GM19395 (cell line): Measurements from ENCODE around the gene IGF1R.

Source experiments
- ATAC-seq: cut with Tn5 transposase; IDR thresholded peaks from one replicate; pipeline ENCODE4 v1.9.1; 2021; ENCODE audit warnings: mild to moderate bottlenecking, moderate library complexity; ENCODE audit not compliant: unreplicated experiment

The IGF1R gene

DNA sequence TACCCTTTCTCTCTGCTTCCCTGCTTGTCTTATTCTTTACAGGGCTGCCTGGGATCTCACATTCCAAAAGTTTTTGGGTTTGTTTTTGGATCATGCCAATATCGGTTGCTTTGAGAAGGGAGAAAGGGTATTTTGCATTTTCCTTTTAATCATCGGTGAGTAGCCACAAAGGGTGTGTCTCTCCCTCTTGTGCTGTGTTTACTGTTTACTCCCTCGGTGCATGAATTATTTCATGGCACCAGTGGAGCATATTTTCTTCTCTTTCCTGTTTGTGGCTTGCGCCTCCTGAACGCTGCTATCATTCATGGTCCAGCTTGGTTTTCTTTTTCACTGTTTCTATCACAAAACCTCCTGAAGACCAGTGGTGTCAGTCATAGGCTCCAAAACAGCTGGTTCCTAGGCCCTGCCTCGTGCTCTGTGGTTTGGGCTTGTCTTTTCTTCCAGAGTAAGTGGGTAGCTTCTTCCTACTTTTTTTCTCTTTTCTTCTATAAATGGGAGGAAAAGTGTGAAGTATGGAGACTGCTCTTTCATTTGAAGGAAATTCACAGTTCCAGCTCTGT is 54.9 kb downstream of the IGF1R start:
- no peak for ATAC-seq

DNA sequence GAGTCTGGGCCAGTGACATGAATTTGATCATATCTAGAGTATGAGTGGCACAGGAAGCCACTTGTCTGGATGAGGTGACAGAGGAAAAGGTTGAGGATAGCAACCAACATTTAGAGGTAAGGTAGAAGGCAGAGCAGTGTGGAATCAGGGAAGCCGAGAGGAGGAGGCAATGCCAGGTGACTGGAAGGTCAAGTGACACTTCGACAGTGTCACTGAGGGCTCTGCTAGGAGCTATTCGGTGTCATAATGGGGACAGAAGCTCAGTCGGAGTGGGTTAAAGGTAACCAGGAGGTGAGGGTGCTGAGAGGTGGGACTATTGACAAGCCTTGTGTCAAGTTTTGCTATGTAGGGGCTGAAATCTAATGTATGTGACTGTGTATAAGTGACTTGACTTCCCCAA is 56.7 kb downstream of the IGF1R start:
- no peak for ATAC-seq

DNA sequence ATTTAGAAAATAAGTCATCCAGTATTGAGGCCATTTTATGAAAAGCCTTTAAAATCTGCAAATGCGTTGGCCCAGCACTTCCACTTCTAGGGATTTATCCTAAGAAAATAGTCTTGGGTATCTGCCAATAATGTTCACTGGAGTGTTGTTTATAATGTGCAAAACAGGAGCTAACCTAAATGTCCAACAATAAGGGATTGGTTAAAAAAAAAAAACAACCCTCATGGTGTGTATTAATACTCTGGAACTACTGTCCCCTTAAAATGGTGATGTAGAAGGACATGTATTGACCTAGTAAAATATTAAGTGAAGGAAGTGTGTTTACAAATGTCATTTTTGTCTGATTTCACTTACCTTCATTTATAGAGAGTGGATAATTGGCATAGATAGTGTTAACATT is 58.0 kb downstream of the IGF1R start:
- ATAC-seq: no peak

GRCh38 chr15:98706986-98707385 is 58.6 kb downstream of the IGF1R start:
- no peak for ATAC-seq

DNA sequence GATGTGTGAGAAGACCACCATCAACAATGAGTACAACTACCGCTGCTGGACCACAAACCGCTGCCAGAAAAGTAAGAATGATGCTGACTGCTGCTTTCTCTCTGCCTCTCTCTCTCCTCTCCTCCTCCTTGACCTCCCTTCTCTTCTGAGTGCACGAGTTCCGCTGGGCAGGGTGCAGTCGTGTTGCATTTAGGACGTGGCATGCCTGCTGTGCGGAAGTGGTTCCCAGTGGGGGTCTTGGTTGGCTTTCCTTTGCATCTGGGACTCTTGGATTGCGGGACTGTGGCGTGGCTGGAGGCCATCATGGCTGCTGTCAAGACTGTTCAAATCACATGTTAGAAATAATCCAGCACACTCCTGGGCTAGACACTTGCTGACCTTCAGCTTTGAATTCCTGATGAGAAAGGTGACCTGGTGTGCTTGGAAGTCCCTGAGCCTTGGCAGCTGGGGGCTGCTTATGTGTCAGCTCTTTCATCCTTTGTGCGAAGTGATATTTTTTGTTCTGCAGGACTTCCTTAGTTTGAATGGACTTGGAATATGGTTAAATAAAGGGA is 59.8 kb downstream of the IGF1R start:
- no peak for ATAC-seq

DNA sequence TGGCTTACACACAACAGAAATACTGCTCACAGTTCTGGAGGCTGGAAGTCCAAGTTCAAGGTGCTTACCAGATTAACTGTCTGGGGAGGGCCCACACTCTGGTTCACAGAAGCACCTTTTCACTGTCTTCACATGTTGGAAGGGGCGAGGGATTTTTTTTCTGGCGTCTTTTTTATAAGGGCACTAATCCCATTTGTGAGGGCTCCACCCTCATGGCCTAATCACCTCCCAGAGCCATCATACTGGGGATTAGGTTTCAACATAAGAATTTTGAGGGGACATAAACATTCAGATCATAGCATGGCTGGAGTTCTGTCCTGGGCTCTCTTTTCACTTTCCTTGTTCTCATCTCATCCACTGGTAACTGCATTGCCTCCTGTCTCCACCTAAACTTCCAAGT is 63.5 kb downstream of the IGF1R start:
- ATAC-seq: no peak

- no peak for ATAC-seq
These were observed 64.7 kb downstream of the IGF1R start for GRCh38 chr15:98712845-98713584.

- ATAC-seq: no peak
These were observed 65.3 kb downstream of the IGF1R start for GRCh38 chr15:98713585-98714001.

GRCh38 chr15:98714922-98715321 is 66.6 kb downstream of the IGF1R start:
- no peak for ATAC-seq

DNA sequence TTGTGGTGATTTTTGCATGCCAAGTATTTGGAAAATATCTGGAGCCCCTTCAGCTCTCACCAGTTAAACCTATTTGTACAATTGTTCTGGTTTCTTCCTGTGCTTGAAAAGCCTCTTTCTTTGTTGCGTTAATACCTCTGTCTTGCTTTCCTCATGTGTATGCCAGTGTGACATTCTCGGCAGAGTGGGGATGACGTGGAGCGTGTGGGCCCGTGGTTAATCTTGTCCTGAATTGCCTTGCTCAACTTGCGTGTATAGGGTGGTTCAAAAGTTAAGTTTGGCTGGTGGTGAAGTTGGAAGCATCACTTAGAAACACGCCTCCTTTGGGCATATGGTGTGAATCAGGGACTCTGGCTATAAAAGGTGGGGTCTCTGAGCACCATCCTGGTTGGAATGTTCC is 67.1 kb downstream of the IGF1R start:
- no peak for ATAC-seq

DNA sequence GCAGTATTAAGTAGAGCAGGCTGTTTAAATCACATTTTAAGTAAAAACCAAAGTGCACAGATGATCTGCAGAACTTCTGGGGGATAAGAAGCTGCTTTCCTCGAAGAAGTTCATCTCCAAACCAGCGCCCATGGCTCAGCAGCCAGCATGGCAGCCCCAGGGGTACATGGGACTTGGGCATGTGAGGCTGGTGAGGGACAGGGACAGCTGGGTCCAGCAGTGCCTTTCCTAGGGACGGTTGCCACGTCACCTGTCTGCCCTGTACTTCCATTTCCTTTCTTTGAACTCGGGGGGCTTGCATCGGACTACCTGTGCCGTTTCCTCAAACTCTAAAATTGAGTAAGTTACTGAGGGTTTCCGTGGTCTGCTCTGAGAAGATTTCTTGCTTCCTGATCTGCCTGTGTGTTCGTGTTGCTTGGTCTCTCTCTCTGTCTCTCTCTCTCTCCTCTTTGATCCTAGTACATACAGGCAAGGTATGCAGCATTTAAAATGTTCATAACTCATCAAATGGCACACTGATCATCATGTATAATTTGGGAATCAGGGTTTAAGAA is 67.6 kb downstream of the IGF1R start:
- no peak for ATAC-seq

- no peak for ATAC-seq
These were observed 69.0 kb downstream of the IGF1R start for GRCh38 chr15:98717371-98717770.

- ATAC-seq: no peak
These were observed 69.6 kb downstream of the IGF1R start for GRCh38 chr15:98717942-98718341.

DNA sequence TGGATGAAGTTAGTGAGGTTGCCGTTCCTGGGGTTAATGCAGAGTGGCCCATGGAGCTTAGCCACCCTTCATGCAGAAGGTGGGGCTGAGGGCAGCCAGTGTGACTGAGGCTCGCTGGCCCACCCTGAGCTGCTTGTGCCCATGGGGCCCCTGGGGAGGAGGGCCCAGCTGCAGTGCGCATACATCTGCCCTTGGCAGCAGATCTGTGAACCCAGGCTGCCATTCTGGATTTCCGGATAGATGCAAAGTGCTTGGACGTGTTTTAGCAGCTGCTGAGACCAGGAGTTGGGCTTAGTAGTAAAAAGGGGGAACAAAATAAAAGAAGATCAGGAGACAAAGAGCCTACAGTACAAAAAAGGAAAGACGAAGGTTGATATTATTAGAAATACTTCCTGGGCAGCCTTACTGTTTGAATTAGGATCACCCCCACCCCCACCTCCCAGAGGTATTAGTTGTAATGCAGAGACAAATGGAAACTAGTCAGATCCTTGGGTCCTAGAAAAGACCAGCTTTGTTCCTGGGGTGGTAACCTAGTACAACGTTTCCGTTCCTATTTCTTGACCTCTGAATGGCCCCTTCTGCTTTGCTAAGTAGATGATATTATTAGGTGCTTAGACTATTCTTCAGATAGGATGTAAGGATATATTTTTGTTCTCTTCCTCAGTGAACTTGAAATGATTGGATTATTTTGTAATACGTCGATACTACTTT is 70.2 kb downstream of the IGF1R start:
- no peak for ATAC-seq

GRCh38 chr15:98719137-98719740 is 70.9 kb downstream of the IGF1R start:
- ATAC-seq: no peak

- ATAC-seq: no peak
These were observed 71.7 kb downstream of the IGF1R start for GRCh38 chr15:98720031-98720430.

GRCh38 chr15:98720577-98721565 is 72.5 kb downstream of the IGF1R start:
- ATAC-seq: no peak

DNA sequence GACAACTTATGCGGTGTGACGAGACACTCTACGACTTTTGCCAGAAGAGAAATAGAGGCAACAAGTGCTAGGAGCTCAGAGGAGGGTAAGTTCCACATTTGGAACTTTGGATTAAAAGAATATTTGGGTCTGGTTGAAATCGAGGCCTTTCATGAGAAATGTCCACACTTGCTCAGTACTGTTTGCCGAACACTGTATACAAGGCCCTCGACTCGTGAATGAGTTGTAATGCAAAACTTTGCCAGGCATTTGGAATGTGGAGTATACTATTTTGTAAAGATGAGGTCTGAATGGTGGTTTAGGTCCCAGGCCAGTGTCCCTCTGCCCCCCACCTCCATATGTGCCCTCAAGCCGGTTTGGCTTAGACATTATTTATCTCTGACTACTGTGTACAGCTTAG is 73.9 kb downstream of the IGF1R start:
- ATAC-seq: no peak

DNA sequence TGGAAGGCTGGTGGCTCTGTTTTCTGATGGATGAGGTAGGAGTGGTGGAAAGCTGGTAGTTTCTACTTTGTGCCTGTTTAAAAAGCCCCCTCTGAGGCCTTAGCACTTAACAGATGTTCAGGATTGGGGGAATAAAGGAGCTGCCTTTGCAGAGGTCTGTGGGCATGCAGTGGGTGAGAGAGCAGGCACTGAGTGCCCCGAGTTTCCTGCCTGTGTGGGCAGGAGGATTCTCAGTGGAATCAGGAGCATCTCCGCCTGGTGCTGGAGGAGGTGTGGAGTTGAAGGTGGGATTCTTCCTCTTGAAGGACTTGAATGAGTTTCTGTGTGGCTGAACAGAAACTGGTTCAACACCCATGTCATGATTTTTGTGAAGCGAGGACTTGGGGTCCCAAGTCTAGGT is 74.3 kb downstream of the IGF1R start:
- no peak for ATAC-seq

- ATAC-seq: no peak
These were observed 74.9 kb downstream of the IGF1R start for GRCh38 chr15:98723195-98723594.
